T47D (cell line): Measurements from ENCODE around the gene TMA7.
"Not testable (repeated sequence)": the region's sequence is repeated elsewhere in the genome, so short reads cannot be mapped to it uniquely, and the experiment has no call there.

Experiments used
- DNase-seq, 2 experiments: peaks; one replicate each; pipeline versions ENCODE4 v3.0.0 to v3.0.0-alpha.2; 2011 to 2012; ENCODE audit warnings: low read depth in 1 of 2, low spot score in 1 of 2
- JUND ChIP-seq: IDR thresholded peaks from 2 replicates; pipeline ENCODE4 v1.6.1; 2012; ENCODE audit warnings: low read depth
- in situ Hi-C: cut with HindIII; loops from 2 replicates; pipeline ENCODE4 v1.10.0; 2016; ENCODE audit warnings: low sequenced_read_pairs, low pct_unique_long_range_greater_than_20kb

TMA7 gene

DNA sequence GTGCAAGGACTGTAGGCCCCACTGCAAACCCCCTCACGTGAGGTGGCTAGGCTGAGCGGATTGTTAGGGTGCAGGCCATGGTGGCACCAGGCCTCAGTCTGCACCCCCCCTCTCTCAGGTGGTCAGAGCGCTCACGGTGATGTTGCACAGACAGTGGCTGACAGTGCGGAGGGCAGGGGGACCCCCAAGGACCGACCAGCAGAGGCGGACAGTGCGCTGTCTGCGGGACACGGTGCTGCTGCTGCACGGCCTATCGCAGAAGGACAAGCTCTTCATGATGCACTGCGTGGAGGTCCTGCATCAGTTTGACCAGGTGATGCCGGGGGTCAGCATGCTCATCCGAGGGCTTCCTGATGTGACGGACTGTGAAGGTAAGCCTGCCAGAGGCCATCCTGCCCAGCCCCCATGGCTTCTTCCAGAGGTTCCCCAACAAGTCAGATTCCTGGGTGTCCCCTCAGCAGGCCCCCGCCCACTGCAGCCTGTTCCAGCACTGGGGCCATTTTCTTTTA lies 24.7 kb downstream of the TMA7 start:
- TF ChIP-seq JUND, result no peak
- in situ Hi-C loops, result no loop called here
- DNase-seq, result no peak

DNA sequence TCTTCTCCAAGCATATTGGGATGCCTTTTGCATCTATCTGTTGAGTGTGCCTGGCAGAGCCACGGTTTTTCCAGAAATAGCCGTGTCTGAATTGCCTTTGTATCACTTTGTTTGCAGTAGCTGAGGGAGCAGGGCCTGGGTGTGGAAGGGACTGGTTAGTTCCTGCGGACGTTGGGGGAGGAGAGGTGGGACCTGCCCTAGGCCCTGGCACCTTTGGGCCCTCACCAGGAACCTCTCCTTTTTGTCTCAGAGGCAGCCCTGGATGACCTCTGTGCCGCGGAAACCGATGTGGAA lies 25.1 kb downstream of the TMA7 start:
- in situ Hi-C loops, result no loop called here

DNA sequence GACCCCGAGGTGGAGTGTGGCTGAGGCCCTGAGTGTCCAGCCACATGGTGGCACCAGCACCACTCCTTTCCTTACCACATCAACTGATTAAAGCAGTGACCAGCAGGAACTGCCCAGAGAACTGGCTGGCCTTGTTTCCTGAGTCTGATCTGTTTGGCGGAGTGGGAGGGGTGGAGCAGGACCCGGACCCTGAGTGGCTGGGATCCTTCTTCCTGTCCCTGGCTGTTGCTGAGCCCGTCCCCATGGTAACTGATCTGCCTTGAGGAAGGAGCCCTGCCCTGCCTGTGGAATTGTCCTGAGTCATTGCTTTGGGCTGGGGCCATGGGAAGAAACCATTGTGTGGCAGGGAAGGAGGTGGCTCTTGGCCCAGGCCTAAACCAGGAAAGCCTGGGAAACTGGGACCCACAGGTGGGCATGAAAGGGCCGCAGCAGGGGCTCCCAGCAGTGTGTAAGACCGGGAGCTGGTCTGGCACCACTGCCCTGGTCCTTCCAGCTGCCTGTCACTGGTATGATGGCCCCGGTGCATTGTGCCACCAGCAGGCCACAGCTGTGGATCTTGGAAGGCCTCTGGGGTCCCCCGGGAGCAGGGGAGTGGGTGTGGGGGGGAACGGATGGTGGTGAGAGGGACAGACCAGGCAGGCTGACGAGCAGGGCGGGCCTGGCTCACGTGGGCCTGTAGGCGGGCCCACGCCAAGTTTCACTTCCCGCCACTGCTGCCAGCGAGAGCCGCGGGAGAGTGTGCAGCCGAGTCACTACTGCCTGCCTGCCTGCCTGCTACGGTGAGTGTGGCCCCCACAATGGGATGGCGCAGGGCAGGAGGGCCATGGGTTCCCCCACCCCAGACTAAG lies 25.7 kb downstream of the TMA7 start:
- in situ Hi-C loops, result no loop called here
- no peak for TF ChIP-seq JUND

More for the DNA sequence above, 25.1 kb downstream of the TMA7 start:
- DNase-seq, result no peak
- no peak for TF ChIP-seq JUND

DNA sequence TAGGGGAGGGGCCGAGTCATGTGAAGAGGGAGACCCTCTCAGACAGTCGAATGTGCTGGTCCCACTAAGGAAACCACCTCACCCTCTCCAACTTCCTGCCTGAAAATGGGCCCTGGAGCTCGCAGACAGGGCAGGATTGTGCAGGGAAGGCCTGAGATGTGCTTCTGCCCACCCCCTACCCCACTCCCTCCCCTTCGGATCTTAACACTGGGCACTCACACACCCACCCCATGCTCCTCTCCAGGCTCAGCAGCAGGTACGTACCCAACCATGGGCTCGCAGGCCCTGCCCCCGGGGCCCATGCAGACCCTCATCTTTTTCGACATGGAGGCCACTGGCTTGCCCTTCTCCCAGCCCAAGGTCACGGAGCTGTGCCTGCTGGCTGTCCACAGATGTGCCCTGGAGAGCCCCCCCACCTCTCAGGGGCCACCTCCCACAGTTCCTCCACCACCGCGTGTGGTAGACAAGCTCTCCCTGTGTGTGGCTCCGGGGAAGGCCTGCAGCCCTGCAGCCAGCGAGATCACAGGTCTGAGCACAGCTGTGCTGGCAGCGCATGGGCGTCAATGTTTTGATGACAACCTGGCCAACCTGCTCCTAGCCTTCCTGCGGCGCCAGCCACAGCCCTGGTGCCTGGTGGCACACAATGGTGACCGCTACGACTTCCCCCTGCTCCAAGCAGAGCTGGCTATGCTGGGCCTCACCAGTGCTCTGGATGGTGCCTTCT lies 26.5 kb downstream of the TMA7 start:
- in situ Hi-C loops, result no loop called here
- no peak for DNase-seq
- no peak for TF ChIP-seq JUND

More for the DNA sequence above, 25.7 kb downstream of the TMA7 start:
- peak; percentile 87 to 96 for DNase-seq

DNA sequence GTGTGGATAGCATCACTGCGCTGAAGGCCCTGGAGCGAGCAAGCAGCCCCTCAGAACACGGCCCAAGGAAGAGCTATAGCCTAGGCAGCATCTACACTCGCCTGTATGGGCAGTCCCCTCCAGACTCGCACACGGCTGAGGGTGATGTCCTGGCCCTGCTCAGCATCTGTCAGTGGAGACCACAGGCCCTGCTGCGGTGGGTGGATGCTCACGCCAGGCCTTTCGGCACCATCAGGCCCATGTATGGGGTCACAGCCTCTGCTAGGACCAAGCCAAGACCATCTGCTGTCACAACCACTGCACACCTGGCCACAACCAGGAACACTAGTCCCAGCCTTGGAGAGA lies 27.0 kb downstream of the TMA7 start:
- in situ Hi-C loops, result no loop called here
- DNase-seq, result no peak
- TF ChIP-seq JUND, result no peak

DNA sequence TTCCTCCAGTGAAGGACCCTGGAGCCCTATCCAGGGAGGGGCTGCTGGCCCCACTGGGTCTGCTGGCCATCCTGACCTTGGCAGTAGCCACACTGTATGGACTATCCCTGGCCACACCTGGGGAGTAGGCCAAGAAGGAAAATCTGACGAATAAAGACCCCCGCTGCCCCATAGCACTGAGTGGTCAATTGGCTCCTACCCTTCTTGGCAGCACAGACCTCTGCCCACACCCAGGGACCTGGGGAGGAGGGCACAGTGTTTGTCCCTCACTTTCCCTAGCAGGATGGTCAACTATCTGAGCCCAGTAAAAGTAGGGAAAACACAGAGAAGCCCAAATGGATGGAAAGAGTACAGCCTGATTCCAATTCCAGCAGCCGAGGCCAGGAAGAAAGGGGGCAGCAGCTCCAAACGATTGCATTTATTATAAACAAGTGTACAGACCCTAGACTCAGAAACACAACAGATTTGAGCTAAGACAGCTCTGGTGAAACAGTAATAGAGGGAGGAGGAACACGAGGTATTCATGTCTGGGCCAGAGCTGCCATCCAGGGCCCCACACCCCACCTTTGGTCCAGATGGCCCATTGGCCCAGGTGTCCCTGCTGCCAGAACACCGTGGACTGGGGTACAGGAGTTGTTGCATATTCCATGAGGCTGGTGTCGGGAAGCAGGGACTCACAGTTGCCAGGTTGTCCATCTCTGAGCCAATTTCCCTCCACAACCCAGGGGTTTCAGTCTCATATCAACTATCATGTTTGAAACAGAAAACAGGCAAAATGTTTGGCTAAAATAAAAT lies 27.6 kb downstream of the TMA7 start:
- in situ Hi-C loops, result no loop called here
- no peak for TF ChIP-seq JUND
- no peak for DNase-seq

DNA sequence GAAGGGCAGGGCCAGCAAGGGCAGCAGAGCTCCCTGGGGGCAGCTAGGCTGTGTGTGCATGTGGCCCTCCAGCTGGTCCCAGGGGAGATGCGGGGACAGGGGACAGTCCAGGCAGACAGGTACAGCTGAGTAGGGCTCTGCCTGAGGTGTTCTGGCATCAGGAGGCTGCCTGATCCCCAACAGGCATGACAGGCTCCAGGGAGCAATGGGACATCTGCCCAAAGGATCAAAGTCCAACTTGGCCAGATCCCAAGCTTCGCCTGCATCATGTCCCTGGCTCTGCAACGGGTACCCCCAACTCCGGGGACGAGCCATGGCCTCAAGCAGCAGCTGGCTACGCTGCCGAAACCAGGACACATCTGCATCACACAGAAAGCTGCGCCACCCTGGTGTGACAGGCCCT lies 28.3 kb downstream of the TMA7 start:
- no peak for TF ChIP-seq JUND
- in situ Hi-C loops, result no loop called here
- DNase-seq, result no peak

DNA sequence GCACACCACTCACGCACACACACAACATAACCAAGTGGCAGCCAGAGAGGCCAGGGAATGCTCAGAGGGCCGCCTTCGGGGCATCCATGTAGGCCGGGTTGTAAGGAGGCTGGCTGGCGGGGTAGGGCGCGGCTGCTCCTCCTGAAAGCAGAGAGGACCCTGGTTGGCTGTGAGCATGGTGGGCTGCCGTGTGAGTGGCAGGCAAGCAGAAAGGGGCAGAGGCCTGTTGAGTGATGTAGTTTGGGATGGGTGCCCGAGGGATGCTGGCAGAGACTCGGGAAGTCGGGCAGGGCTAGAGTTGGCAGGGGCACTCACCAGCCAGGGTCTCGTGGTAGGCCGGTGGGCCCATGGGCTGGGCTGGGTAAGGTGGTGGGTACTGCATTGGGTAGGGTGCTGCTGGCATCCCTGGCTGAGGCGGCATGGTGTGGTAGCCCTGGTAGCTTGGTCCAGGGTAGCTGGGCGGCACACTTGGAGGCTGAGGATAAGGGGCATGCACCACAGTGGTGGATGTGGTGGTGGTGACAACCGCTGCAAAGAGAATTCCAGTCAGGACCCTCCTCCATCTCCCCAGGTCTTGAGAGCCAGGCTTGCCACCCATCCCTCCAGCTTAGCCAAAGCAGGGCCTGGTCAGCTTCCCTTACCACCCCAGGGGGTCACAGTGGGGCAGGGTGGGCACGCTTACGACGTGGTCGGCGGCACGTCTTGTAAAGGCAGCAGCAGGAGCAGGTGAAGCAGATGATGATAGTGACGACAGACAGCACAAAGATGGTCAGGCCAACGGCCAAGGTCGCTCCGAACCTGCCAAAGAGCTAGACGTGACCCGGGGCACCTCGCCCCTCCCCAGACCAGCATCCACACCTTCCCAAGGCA lies 29.2 kb downstream of the TMA7 start:
- in situ Hi-C loops, result no loop called here
- TF ChIP-seq JUND, result no peak
- no peak for DNase-seq

DNA sequence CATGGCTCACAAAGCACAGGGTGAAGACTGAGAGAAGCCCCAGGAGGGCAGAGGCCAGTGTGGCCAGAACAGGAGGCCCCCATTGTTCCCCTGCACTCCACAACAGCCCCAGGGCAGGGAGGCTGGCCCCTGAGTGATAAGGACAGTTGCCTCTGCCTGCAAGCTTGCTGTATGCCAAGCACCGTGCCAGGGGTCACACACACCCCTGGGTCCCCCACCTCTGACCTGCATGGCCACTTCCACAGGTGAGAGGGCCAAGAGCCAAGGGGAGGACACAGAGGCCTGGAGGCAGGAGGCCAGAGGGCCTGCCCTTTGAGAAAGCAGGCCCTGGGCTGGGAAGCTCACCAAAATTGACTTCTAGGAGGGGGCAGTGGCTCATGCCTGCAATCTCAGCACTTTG lies 30.2 kb downstream of the TMA7 start:
- DNase-seq, result no peak
- in situ Hi-C loops, result no loop called here
- no peak for TF ChIP-seq JUND

DNA sequence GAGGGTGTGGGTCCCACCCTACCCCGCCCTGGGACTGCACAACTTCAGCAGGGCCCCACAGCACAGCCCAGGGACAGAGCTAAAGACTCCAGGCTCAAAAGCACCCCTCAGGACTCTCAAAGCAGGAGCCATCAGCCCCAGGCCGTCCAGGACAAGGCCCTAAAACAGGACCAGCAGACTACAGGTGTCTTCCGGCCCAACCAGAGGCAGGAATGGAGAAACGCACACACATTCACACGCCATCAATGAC lies 32.5 kb downstream of the TMA7 start:
- peak in 1 of 2 experiments; percentile 18 for DNase-seq
- TF ChIP-seq JUND, result no peak
- in situ Hi-C loops, result no loop called here

DNA sequence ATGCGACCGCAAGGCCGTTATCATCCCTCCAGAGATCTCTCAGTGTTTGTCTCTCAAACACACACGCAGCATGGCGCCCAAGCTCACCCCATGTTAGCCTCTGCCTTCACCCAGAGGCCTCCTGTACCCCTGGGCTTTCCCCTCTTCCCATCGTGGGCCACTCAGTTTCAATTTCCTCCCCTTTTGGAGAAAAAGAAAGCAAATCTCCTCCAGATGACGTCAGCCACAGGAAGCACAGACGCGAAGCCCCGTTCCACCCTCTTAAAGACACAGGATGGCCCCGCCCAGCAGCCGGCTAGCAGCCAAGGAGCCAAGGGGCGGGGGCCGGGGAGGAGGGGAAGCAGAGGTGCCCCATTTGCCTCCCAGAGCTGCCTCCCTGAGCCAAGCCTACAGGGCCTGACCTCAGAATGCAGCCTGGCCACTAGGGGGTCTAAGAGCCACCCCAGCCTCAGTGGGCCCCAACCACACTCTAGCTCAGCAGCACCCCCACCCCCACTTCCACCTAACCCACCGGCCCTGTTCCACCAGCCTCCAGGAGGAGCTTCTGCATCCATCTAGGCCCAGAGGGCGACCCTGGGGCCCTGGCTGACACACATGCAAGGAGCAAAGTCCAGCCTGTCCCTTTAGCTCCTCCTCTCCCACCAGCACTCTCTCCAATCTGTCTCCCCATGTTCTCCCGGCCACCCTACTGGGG lies 33.0 kb downstream of the TMA7 start:
- TF ChIP-seq JUND, result no peak
- peak; percentile 62 to 87 for DNase-seq
- in situ Hi-C loops, result no loop called here

DNA sequence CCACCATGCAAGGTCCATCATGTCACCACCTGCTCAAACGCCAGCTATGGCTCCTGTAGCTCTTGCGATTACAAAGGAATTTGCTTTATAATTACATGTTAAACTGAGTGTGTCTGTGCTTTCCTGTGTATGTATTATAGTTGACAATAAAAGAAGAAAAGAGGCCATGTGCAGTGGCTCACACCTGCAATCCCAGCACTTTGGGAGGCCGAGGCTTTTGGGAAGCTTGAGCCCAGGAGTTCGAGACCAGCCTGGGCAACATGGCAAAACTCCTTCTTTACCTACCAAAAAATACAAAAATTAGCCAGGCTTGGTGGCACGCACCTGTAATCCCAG lies 33.5 kb downstream of the TMA7 start:
- no peak for TF ChIP-seq JUND
- DNase-seq, result no peak
- in situ Hi-C loops, result no loop called here

DNA sequence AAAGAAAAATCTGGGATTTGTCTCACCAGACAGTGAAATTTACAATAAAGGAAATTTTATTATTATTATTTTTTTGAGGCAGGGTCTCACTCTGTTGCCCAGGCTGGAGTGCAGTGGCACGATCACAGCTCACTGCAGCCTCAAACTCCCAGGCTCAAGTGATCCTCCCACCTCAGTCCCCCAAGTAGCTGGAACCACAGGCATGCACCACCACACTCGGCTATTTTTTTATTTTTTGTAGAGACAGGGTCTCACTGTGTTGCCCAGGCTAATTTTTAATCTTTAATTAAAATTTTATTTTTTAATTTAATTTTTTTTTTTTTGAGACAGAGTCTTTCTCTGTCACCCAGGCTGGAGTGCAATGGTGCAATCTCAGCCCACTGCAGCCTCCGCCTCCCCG lies 34.0 kb downstream of the TMA7 start:
- in situ Hi-C loops, DNase-seq: not testable (repeated sequence)
